ENCODE data around the gene GNAI2.

Gene GNAI2

DNA sequence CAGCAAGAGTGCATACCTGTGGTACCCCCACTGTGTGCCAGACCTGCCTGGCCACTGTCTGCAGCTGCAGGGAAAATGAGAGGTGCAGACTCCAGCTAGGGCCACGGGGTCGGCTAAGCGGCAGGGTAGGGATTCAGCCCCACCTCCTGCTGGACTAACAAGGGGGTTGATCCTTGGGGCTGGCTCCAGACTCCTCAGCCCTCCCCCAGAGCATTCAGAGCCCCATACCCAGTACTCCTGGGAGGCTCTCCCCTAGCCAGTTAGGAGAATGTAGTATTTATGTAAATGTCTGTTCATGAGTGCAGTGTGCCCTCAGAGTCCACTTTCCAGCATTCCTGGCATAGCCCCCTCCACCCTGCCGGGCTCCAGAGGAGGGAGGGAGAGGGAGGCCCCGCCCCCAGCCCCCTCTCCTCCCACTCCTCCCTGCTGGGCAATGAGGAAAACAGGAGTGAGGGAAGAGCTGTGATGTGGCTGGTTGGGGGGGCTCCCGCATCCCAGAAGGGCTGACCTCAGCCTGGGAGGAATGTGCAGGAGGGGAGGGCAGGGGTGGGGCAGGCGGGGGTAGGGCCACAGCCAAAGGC is 28.5 kb downstream of the GNAI2 start:
- no peaks in the 10 kb centered on the region for H3K79me2 ChIP-seq (ENCODE audit: control insufficient read depth, low read length)
- no peaks in the 10 kb centered on the region for H3F3A ChIP-seq (ENCODE audit: control insufficient read depth, insufficient read depth)
- H3K4me3 ChIP-seq (ENCODE audit: low read length) = no peak overlapping the region
- peaks cover 28% of the 10 kb centered on the region for H3K27me3 ChIP-seq (ENCODE audit: control insufficient read depth, low read length)
- H3K36me3 ChIP-seq (ENCODE audit: control insufficient read depth, low read length) = no peaks in the 10 kb centered on the region
- peaks cover 10% of the 10 kb centered on the region for H3K4me1 ChIP-seq (ENCODE audit: control insufficient read depth, low read length)
- no peak overlapping the region for H3K27ac ChIP-seq (ENCODE audit: low read depth, low read length)
- H4K20me1 ChIP-seq (ENCODE audit: control insufficient read depth, insufficient read depth, low read depth, low read length) = no peaks in the 10 kb centered on the region
- H3K9me2 ChIP-seq (replicated peaks; ENCODE audit: control insufficient read depth, low read length) = no peaks in the 10 kb centered on the region
- TF ChIP-seq, protein P1, sequence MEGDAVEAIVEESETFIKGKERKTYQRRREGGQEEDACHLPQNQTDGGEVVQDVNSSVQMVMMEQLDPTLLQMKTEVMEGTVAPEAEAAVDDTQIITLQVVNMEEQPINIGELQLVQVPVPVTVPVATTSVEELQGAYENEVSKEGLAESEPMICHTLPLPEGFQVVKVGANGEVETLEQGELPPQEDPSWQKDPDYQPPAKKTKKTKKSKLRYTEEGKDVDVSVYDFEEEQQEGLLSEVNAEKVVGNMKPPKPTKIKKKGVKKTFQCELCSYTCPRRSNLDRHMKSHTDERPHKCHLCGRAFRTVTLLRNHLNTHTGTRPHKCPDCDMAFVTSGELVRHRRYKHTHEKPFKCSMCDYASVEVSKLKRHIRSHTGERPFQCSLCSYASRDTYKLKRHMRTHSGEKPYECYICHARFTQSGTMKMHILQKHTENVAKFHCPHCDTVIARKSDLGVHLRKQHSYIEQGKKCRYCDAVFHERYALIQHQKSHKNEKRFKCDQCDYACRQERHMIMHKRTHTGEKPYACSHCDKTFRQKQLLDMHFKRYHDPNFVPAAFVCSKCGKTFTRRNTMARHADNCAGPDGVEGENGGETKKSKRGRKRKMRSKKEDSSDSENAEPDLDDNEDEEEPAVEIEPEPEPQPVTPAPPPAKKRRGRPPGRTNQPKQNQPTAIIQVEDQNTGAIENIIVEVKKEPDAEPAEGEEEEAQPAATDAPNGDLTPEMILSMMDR (IDR thresholded peaks at IDR 0.05; ENCODE audit: low read depth, low read length, poor library complexity, severe bottlenecking) = no peak
- no peak for TF ChIP-seq EZH2phosphoT487 (IDR thresholded peaks at IDR 0.05; ENCODE audit: borderline replicate concordance, low read length)
- no peaks in the 10 kb centered on the region for H3K9me3 ChIP-seq (ENCODE audit: control insufficient read depth, insufficient read depth, low read length)
- no peak overlapping the region for H3K4me2 ChIP-seq (ENCODE audit: low read length)

DNA sequence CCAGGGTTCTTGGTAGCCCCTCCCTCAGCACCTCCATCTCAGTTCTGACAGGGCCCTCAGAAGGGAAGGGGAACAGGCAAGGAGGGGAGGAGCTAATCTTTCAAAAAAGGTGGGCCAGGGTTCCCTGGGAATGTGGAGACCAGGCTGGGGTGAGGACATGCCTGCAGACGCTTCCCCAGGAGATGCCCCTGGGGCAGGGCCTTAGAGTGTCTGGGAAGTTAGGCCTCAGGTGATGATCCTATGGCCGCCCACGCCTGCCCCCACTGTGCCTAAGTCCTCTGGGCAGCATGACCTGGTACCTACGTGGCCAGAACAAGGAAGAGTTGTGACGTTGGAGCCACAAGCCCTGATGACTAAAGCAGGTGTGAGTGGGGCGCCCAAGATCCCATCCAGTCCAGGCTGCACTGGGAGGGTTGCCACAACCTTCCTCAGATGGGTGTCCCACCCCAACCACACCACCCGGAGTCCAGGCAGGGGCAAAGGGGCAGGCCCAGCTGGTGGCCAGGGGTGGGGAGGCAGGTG is 29.0 kb downstream of the GNAI2 start:
- no peaks in the 10 kb centered on the region for H3K9me3 ChIP-seq (ENCODE audit: control insufficient read depth, insufficient read depth, low read length)
- no peaks in the 10 kb centered on the region for H3F3A ChIP-seq (ENCODE audit: control insufficient read depth, insufficient read depth)
- peaks cover 31% of the 10 kb centered on the region for H3K27me3 ChIP-seq (ENCODE audit: control insufficient read depth, low read length)
- H3K36me3 ChIP-seq (ENCODE audit: control insufficient read depth, low read length) = no peaks in the 10 kb centered on the region
- H3K9me2 ChIP-seq (replicated peaks; ENCODE audit: control insufficient read depth, low read length) = no peaks in the 10 kb centered on the region
- H3K79me2 ChIP-seq (ENCODE audit: control insufficient read depth, low read length) = no peaks in the 10 kb centered on the region
- no peak overlapping the region for H3K27ac ChIP-seq (ENCODE audit: low read depth, low read length)
- no peak overlapping the region for H3K4me3 ChIP-seq (ENCODE audit: low read length)
- no peaks in the 10 kb centered on the region for H4K20me1 ChIP-seq (ENCODE audit: control insufficient read depth, insufficient read depth, low read depth, low read length)
- TF ChIP-seq EZH2phosphoT487 (IDR thresholded peaks at IDR 0.05; ENCODE audit: borderline replicate concordance, low read length) = no peak
- TF ChIP-seq, protein P1 (IDR thresholded peaks at IDR 0.05; ENCODE audit: low read depth, low read length, poor library complexity, severe bottlenecking) = no peak
- no peak overlapping the region for H3K4me2 ChIP-seq (ENCODE audit: low read length)
- peaks cover 5% of the 10 kb centered on the region; the same call in 1 of the 2 replicates for H3K4me1 ChIP-seq (ENCODE audit: control insufficient read depth, low read length)

DNA sequence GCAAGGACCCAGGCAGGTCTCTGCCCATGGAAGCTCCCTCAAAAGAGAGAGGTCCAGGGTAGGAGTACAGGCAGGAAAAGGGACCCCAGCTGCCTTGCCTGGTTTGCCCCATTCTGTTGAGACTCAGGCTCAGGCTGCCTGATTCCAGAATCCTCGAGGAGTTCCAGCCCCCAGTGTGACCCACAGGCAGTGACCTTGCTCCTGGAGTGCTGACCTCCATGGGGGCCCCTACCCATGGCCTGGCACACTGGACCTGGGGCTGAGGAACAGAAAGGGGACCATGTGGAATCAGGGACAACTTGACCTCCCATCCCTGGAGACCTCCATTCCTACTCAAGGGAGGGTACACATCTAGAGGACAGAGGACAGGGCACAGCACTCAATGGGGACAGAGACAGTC is 29.6 kb downstream of the GNAI2 start:
- H3K36me3 ChIP-seq (ENCODE audit: control insufficient read depth, low read length) = no peaks in the 10 kb centered on the region
- H3K27me3 ChIP-seq (ENCODE audit: control insufficient read depth, low read length) = peaks cover 32% of the 10 kb centered on the region
- no peaks in the 10 kb centered on the region for H3F3A ChIP-seq (ENCODE audit: control insufficient read depth, insufficient read depth)
- H3K27ac ChIP-seq (ENCODE audit: low read depth, low read length) = no peak overlapping the region
- H3K9me3 ChIP-seq (ENCODE audit: control insufficient read depth, insufficient read depth, low read length) = no peaks in the 10 kb centered on the region
- no peaks in the 10 kb centered on the region for H3K9me2 ChIP-seq (replicated peaks; ENCODE audit: control insufficient read depth, low read length)
- TF ChIP-seq EZH2phosphoT487 (IDR thresholded peaks at IDR 0.05; ENCODE audit: borderline replicate concordance, low read length) = no peak
- TF ChIP-seq, protein P1 (IDR thresholded peaks at IDR 0.05; ENCODE audit: low read depth, low read length, poor library complexity, severe bottlenecking) = no peak
- no peaks in the 10 kb centered on the region for H4K20me1 ChIP-seq (ENCODE audit: control insufficient read depth, insufficient read depth, low read depth, low read length)
- no peak overlapping the region for H3K4me3 ChIP-seq (ENCODE audit: low read length)
- H3K79me2 ChIP-seq (ENCODE audit: control insufficient read depth, low read length) = no peaks in the 10 kb centered on the region
- no peak overlapping the region for H3K4me2 ChIP-seq (ENCODE audit: low read length)
- no peaks in the 10 kb centered on the region for H3K4me1 ChIP-seq (ENCODE audit: control insufficient read depth, low read length)
